CD4-positive, alpha-beta T cell treated with Interleukin-21 for 1 hour (primary cell): ENCODE results near the gene SLCO2A1.

Source experiments
- DNase-seq: peaks from one replicate; pipeline ENCODE4 v3.0.0-alpha.2; 2020

SLCO2A1 gene

GRCh38 chr3:133997871-133998635, 31.7 kb downstream of the SLCO2A1 start:
- no peak for DNase-seq

- no peak for DNase-seq
Observed at GRCh38 chr3:133996996-133997395, 32.7 kb downstream of the SLCO2A1 start.

- no peak for DNase-seq
Observed at GRCh38 chr3:133996251-133996661, 33.5 kb downstream of the SLCO2A1 start.

- DNase-seq, result no peak
Observed at GRCh38 chr3:133995264-133995663, 34.5 kb downstream of the SLCO2A1 start.

- no peak for DNase-seq
Observed at GRCh38 chr3:133994166-133994890, 35.4 kb downstream of the SLCO2A1 start.

GRCh38 chr3:133992951-133993620, 36.6 kb downstream of the SLCO2A1 start:
- no peak for DNase-seq

- DNase-seq, result no peak
Observed at GRCh38 chr3:133992381-133992780, 37.3 kb downstream of the SLCO2A1 start.

GRCh38 chr3:133991637-133992036, 38.1 kb downstream of the SLCO2A1 start:
- DNase-seq, result no peak

- no peak for DNase-seq
Observed at GRCh38 chr3:133991209-133991608, 38.5 kb downstream of the SLCO2A1 start.

- DNase-seq, result no peak
Observed at GRCh38 chr3:133989936-133990702, 39.6 kb downstream of the SLCO2A1 start.

GRCh38 chr3:133988631-133989161, 41.0 kb downstream of the SLCO2A1 start:
- DNase-seq, result no peak

GRCh38 chr3:133987948-133988484, 41.7 kb downstream of the SLCO2A1 start:
- no peak for DNase-seq

GRCh38 chr3:133987136-133987535, 42.6 kb downstream of the SLCO2A1 start:
- DNase-seq, result no peak

- no peak for DNase-seq
Observed at GRCh38 chr3:133986311-133986710, 43.4 kb downstream of the SLCO2A1 start.

- no peak for DNase-seq
Observed at GRCh38 chr3:133984975-133985374, 44.8 kb downstream of the SLCO2A1 start.

- no peak for DNase-seq
Observed at GRCh38 chr3:133983576-133984560, 45.9 kb downstream of the SLCO2A1 start.

GRCh38 chr3:133983126-133983525, 46.6 kb downstream of the SLCO2A1 start:
- DNase-seq, result no peak

GRCh38 chr3:133980550-133980949, 49.2 kb downstream of the SLCO2A1 start:
- DNase-seq, result no peak

- no peak for DNase-seq
Observed at GRCh38 chr3:133980035-133980434, 49.7 kb downstream of the SLCO2A1 start.

GRCh38 chr3:133979553-133979952, 50.2 kb downstream of the SLCO2A1 start:
- no peak for DNase-seq

- no peak for DNase-seq
Observed at GRCh38 chr3:133977568-133977967, 52.2 kb downstream of the SLCO2A1 start.
